Psoas muscle (tissue), 8 donors: ENCODE results near the gene MRPL1. TPM values are rescaled to one million over a fixed set of nuclear protein-coding genes. Genes with fewer than 3 reads are reported as not detected.

Experiments used
- ATAC-seq, 4 donors: fragments of 200-7000 bp; cut with Tn5 transposase; one replicate each; pipeline ENCODE4 v1.9.1; 2020; ENCODE audit warnings: moderate library complexity in 3 of 4, mild to moderate bottlenecking in 2 of 4
- DNase-seq, 2 donors: peaks; one replicate each; pipeline ENCODE4 v3.0.0-alpha.2; 2020
- H3K27ac ChIP-seq: fragments of 200-600 bp; one replicate; pipeline ENCODE4 v1.8.0; 2022
- H3K27me3 ChIP-seq, 3 donors: fragments of 200-600 bp in 1 of 3; one replicate each; pipeline versions ENCODE4 v1.6.1 to v1.8.0; 2013 to 2022; ENCODE audit warnings: low read length in 2 of 3, mild to moderate bottlenecking in 2 of 3, moderate library complexity in 1 of 3; ENCODE audit not compliant: insufficient read depth in 3 of 3
- H3K36me3 ChIP-seq, 2 donors: fragments of 200-600 bp in 1 of 2; one replicate each; pipeline versions ENCODE4 v1.6.1 to v1.8.0; 2013 to 2022; ENCODE audit warnings: low read depth in 1 of 2, mild to moderate bottlenecking in 1 of 2, moderate library complexity in 1 of 2; ENCODE audit not compliant: insufficient read depth in 1 of 2
- H3K4me1 ChIP-seq: fragments of 200-600 bp; one replicate; pipeline ENCODE4 v1.8.0; 2022
- H3K4me3 ChIP-seq: fragments of 200-600 bp; one replicate; pipeline ENCODE4 v1.8.0; 2022; ENCODE audit warnings: mild to moderate bottlenecking
- H3K9me3 ChIP-seq: fragments of 200-600 bp; one replicate; pipeline ENCODE4 v1.8.0; 2022
- CTCF ChIP-seq: fragments of 200-600 bp; IDR thresholded peaks from one replicate; pipeline ENCODE4 v1.8.0; 2022; ENCODE audit warnings: antibody characterized with exemption
- WGBS, 3 donors: extraction: QIAGEN DNeasy Blood & Tissue Kit; methylation state at CpG; one replicate each; pipeline versions ENCODE4 v1.1.6 to v1.1.7; 2013; 5-methylcytosine and 5-hydroxymethylcytosine counted together
- intact Hi-C, 2 donors: fragments of 100-400 bp; cut with DNase I; formaldehyde crosslinking; loops; one replicate each; pipeline versions ENCODE4 v1.11.0 to v1.14.2; 2022
- long read RNA-seq, 2 donors: library from polyadenylated mRNA; unstranded; transcript quantifications; one replicate each; pipeline ENCODE4 v2.0.0, GENCODE V29; 2021
- polyA plus RNA-seq, 3 donors: library from polyadenylated mRNA; stranded (reverse); fragments of 200-250 nt; gene quantifications; one replicate each; pipeline ENCODE4 v1.2.3, GENCODE V29; 2013
- total RNA-seq, 4 donors: library from RNA; stranded (reverse); fragmentation: NEBNext Ultra II Directional in 2 of 4; extraction: Animal tissue kit (Norgen Biotek cat#: 25700) in 2 of 4; gene quantifications; one replicate each; pipeline versions ENCODE4 v1.2.1 to v1.2.4, GENCODE V29; 2021 to 2023
- donor health status: healthy with polysubstance abuse.
- donor health status: DM: no; HTN: no; CAD: no; lungs with moderate emphysema.
- donor health status: Bipolar disorder and iron deficiency.
- donor health status: healthy.
- donor health status: DM: yes; HTN: yes; CAD: no.
- donor health status: DM: no; HTN: no; CAD: no.
- donor health status: DM: no; HTN: no; CAD: no.
- donor health status: DM: yes; HTN: yes; CAD: no.

Gene MRPL1
- total RNA-seq (10 to 100 TPM; 28.1 to 49.9 (median 37.8) TPM), polyA plus RNA-seq (10 to 100 TPM; 34.1 to 64.6 (median 43.4) TPM)
- long read RNA-seq, donor 1, transcript MRPL1-201 (9 exons, 1,490 nt), result major isoform, 9 of 12 reads
- long read RNA-seq, donor 1, partial matches to known transcripts, result 2 of 12 reads
- long read RNA-seq, donor 1, other reads (novel, unspliced or antisense), result 1 of 12 reads
- long read RNA-seq, donor 2, transcript MRPL1-201 (9 exons, 1,490 nt), result major isoform, 32 of 40 reads
- long read RNA-seq, donor 2, partial matches to known transcripts, result 6 of 40 reads
- long read RNA-seq, donor 2, other reads (novel, unspliced or antisense), result 2 of 40 reads

DNA sequence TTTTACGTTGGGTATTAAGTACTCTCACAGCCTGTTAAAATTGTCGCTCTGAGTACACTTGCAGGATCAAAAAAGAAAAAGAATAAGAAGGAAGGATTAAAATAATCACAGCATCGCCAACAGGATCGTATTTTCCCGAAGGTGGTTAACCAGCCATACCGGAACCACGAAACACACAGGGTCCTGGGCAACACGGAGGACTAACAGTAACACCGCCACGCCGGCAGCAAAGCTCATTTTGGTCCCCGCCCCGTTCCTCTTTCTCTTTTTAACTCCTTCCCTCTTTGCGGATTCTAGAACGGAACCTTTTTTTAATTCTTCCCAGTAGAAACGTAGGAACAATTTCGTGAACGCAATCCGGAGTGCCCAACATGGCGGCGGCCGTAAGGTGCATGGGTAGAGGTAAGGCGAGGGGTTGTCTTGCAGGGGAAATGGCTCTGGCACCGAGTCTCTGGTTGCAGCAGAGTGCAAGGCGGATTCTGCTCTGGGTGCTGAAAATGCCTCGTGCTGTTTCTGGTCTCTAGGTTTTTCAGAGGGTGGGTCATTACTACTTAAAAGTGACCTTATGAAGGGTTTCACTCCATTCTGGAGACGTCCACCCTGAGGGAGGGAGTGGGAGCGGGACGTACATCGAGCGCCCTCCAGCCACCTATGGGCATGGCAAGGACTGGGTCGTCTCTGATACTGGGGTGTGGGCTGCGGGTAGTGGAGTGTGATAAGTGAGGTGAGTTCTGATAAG is at the start of gene MRPL1:
MRPL1 (plus strand) TSS at position 353 of the 739 bp plus-strand sequence; CDS start at position 372, 19 bp downstream.
- peak; percentile 86 to 94 for DNase-seq
- Histone ChIP-seq H3K36me3 (peaks cover 0 to 4% of the 10 kb centered on the region in 2 donors), H3K27me3 (no peaks in the 10 kb centered on the region), H3K27ac (peak within 1 kb of the TSS; percentile 99), H3K9me3 (no peaks in the 10 kb centered on the region), H3K4me1 (peaks cover 10% of the 10 kb centered on the region), H3K4me3 (peak within 1 kb of the TSS; percentile 95)
- TF ChIP-seq CTCF, result no peak
- intact Hi-C loops, result loop anchor here in 1 of 2 donors (1.0 to 10.0 kb wide), 2 partner anchors 42 to 128 kb away; no protein-coding TSS in a partner anchor
- ATAC-seq, result peak; percentile 95 to 97 (median 96)
- 0 to 1% (median 0%) methylated on average over 33 of the region's 33 CpGs for WGBS, 3 donors

- peaks cover 50% of the 10 kb centered on the region for H3K4me1 ChIP-seq
- no peak for ATAC-seq
- H3K27me3 ChIP-seq, result no peaks in the 10 kb centered on the region
- intact Hi-C loops, result no loop called here
- TF ChIP-seq CTCF, result no peak
- no peaks in the 10 kb centered on the region for H3K36me3 ChIP-seq
- no peak overlapping the region for H3K4me3 ChIP-seq
- H3K9me3 ChIP-seq, result no peaks in the 10 kb centered on the region
- peak overlapping the region; percentile 96 for H3K27ac ChIP-seq
- DNase-seq, result no peak
Measured at GRCh38 chr4:77815636-77816035, 47.0 kb upstream of the MRPL1 start.

DNA sequence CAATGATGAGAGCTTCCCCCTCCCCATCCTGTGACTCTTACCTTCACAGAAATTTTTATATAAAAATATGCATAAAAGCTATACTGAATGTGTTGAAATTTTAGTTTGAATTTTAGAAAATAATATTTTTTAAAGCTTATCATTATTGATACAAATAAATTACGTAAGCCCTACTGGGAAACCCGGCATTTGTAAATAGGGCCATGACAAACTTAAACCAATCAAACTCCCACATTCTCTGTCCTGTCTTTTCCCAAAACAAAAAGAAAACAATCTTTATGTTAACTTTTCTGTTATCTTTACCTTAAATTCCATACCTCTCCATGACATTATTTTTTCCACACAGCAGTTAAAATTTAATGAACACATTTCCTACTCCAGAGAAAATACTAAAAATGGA is 46.1 kb upstream of the MRPL1 start:
- H3K4me1 ChIP-seq, result peaks cover 58% of the 10 kb centered on the region
- intact Hi-C loops, result no loop called here
- H3K27ac ChIP-seq, result peak overlapping the region; percentile 96
- H3K4me3 ChIP-seq, result peak overlapping the region; percentile 86
- H3K27me3 ChIP-seq, result no peaks in the 10 kb centered on the region
- no peak for TF ChIP-seq CTCF
- no peak for DNase-seq
- H3K36me3 ChIP-seq, result no peaks in the 10 kb centered on the region
- 87 to 94% (median 90%) methylated on average over 2 of the region's 2 CpGs for WGBS, 3 donors
- H3K9me3 ChIP-seq, result no peaks in the 10 kb centered on the region
- no peak for ATAC-seq

- Histone ChIP-seq H3K9me3 (no peaks in the 10 kb centered on the region), H3K4me3 (peak overlapping the region; percentile 86), H3K36me3 (no peaks in the 10 kb centered on the region), H3K27ac (peak overlapping the region; percentile 96), H3K27me3 (no peaks in the 10 kb centered on the region), H3K4me1 (peaks cover 64% of the 10 kb centered on the region)
- DNase-seq, result no peak
- intact Hi-C loops, result no loop called here
- ATAC-seq, result no peak
- no peak for TF ChIP-seq CTCF
- 22 to 27% (median 26%) methylated on average over 8 of the region's 8 CpGs for WGBS, 3 donors
Measured at GRCh38 chr4:77817304-77818072, 45.1 kb upstream of the MRPL1 start.
